ENCODE measurements around the gene NAPEPLD. TPM values are rescaled to one million over a fixed set of nuclear protein-coding genes. Genes with fewer than 3 reads are reported as not detected.
"Not testable (repeated sequence)": the region's sequence is repeated elsewhere in the genome, so short reads cannot be mapped to it uniquely, and the experiment has no call there.

Gene NAPEPLD
- total RNA-seq (10 to 100 TPM; 11.0 to 12.8 (median 11.8) TPM), polyA plus RNA-seq (10 to 100 TPM; 12.1 to 26.8 (median 21.6) TPM)

DNA sequence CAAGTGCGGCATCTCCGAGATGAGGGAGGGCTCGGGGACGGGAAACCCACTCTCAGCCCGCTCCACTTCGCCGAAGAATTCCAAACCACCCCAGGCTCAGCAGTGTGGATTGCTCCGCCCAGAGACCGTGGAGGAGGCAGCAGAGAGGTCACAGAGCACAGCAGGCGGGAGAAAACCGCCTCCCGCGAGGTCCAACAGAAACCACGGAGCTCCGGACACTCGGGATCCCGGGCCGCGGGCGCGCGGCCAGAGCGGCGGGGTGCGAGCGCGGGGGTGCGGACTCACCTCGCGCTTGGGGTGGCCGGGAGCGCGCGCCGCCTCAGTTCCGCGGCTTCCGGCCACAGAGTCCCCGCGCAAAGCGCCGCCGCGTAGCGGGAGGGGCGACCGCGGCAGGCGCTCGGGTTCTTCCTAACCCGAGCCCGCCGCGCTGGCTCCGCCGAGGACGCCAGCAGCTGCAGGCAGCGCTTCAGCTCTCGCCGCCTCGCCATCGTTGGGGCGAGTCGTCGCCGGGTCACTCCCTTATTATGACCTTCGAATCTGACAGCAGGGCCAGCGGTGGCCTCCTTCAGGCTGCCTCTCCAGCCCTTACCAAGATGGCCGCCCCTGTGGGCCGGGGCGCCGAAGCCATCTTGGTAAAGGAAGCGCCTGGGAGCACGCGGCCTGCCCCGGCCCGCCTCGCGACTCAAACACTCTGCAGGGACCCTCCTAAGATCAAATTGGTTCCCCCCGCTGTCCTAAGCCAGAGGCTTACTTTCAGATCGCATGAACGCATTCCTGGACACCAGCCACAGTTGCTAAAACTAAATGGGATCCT is at the start of gene NAPEPLD:
NAPEPLD (minus strand) TSS at position 106 of the 814 bp plus-strand sequence. CDS start 20,323 bp downstream, outside the sequence.
- Histone ChIP-seq H3K4me1 (peaks cover 3 to 30% (median 21%) of the 10 kb centered on the region in 4 donors), H3K27me3 (no peaks in the 10 kb centered on the region), H3K4me3 (peak within 1 kb of the TSS; percentile 66 to 79 (median 72)), H3K27ac (peak within 1 kb of the TSS; percentile 91 to 98 (median 94)), H3K9me3 (no peaks in the 10 kb centered on the region), H3K36me3 (no peaks in the 10 kb centered on the region)
- WGBS, 2 donors, result 1 to 2% methylated on average over 82 of the region's 82 CpGs
- DNase-seq, result peak; percentile 93
- TF ChIP-seq POLR2AphosphoS5 (IDR thresholded peaks at IDR 0.05) (peak in 3 of 4 donors; percentile 34 to 49 (median 36)), EP300 (IDR thresholded peaks at IDR 0.05) (no peak)
- intact Hi-C loops (cut with DNase I), result loop anchor here (1.0 kb wide), 1 partner anchor 75 kb away; the partner anchor contains the start of gene FBXL13

DNA sequence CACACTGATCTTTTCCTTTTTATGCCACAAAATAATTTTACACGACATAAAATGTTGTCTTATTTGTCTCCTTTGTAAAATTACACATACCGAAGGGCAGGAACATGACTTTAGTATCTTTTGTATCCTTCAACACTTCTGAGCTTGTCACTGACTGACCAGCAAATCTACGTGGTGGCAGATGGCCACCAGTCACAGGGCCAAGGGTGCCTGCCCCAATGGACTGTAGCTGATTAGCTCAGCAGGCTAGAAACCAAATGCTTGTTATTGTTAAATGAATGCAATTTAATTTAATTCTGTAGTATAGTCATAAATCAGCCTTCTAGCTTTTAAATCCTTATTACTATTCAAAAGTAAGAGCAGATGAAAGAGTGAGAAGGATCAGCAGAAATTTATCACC is 49.2 kb upstream of the NAPEPLD start:
- H3K9me3 ChIP-seq; H3K27ac ChIP-seq; intact Hi-C loops (cut with DNase I); H3K4me3 ChIP-seq; H3K4me1 ChIP-seq; H3K36me3 ChIP-seq; DNase-seq; H3K27me3 ChIP-seq: not testable (repeated sequence)
- WGBS, 2 donors, result 91 to 92% methylated on average over 3 of the region's 3 CpGs

DNA sequence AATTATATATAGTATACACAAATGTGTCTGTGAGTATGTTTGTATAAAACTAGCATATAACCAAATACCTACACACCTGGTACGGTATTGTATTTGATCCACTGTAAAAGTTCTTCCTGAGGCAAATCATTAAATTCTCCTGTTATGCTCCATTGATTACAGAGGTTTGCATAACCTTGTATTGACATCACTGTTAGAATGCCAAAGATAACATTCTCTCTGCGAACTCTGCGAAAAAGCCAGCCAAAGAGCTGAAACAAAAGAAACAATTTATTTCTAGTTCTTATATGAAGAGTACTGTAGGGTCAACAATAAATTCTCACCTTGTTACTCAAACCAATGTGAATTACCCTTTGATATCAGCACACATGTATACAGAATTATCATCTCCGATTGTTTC is 46.5 kb upstream of the NAPEPLD start:
- H3K4me3 ChIP-seq; intact Hi-C loops (cut with DNase I); H3K27ac ChIP-seq; H3K9me3 ChIP-seq; H3K4me1 ChIP-seq; H3K36me3 ChIP-seq; H3K27me3 ChIP-seq; DNase-seq: not testable (repeated sequence)
- 48 to 83% methylated on average over 4 of the region's 4 CpGs for WGBS, 2 donors

DNA sequence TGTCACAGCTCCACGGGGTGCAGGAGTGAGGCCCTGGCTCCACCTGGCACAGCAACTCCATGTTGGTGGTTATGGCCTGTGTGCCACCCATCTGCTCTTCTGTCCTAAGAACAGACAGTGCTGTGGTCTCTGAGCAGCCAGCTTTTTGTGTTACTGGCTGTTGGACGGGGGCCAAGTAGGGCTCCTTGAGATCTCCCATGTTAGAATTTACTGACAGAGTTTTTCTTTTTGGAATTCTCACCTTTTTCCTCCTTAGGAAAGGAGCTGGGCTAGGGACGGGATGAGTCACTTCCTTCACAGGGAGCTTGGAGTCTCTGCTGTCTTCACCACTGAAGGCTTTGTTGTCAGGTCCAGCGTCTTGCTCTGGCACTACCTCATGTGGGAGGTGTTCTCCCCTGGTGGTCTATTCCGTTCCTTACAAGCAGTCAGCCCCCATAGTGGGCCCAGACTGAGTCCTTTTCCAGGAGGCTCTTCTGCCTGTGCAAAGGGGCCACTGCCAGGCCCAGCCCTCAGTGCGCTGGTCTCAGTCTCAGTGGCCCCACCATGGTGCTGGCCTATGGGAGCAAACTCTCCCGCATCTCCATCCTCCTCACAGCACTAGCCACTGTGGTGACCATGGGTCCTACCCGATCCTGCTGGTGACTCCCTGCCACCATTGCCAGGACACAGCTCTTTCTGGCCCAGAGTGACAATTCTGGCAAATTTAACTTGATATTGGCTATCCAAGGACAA is 23.7 kb upstream of the NAPEPLD start:
- H3K4me1 ChIP-seq; H3K27ac ChIP-seq; H3K4me3 ChIP-seq; H3K27me3 ChIP-seq; DNase-seq; H3K36me3 ChIP-seq; intact Hi-C loops (cut with DNase I); H3K9me3 ChIP-seq: not testable (repeated sequence)
- 87 to 90% methylated on average over 8 of the region's 8 CpGs for WGBS, 2 donors

DNA sequence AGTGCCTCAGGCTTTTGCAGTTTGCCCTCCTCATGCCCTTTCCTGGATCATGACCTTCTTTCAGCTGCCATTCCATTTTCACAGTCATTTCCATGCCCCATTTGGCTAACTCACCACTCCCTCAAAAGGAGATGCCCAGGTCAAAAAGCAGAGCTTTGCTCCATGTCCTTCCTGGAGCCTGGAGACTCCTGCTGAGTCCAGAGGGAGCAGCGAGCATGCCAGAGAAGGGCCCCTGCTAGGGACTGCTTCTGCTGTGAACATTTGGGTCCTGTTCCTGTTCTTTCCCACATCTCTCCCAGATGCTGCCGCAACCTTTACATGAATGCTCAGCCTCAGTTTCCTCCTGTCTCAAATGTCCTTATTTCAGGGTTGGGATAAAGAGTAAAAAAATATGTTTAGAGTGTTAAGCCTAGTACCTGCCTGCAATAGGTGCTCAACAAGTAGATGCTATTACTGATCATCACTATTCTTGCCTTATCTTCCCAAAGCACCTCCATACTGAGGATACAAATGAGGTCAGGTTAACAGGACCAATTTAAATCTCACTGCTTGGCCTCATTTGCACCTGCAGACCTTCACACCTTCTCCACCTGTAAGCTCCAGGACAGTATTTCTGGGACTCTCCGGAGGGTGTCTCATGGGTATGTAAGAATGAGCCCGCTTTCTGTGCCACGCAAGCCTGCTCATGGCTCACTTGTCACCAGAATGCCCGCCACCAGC is 23.0 kb upstream of the NAPEPLD start:
- H3K9me3 ChIP-seq; intact Hi-C loops (cut with DNase I); DNase-seq; H3K4me3 ChIP-seq; H3K36me3 ChIP-seq; H3K4me1 ChIP-seq; H3K27ac ChIP-seq; H3K27me3 ChIP-seq: not testable (repeated sequence)
- WGBS, 2 donors, result 96 to 97% methylated on average over 6 of the region's 6 CpGs

DNA sequence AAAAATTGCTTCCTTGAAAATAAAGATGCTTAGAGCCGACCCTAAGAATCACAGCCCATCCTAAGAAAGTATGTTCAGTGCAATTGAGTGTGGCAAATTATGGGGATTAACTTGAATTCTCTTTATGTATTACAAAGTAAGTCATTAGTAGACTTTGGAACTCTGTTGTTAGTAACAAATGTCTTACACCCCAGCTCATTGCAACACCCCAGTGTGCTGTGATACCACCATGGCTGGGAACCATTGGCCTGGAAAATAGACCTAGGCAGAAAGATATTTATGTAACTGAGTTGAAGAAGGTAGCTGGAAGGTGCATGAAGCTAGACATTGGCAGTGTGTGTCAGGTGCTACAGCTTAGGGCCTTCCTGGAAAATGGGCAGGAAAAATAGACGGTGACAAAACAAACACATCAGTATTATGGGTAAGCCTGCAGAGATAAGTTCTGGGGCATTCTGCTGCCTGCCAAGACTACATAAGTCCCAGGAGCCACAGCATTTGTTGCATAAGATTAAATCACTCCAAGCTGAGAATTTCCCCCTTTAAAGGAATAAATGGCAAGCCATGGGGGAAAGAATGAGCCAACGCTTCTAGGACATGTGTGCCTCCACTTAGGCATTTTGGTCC is 18.1 kb upstream of the NAPEPLD start:
- H3K4me3 ChIP-seq; H3K4me1 ChIP-seq; DNase-seq; H3K36me3 ChIP-seq; H3K27ac ChIP-seq; H3K27me3 ChIP-seq; intact Hi-C loops (cut with DNase I); H3K9me3 ChIP-seq: not testable (repeated sequence)
- WGBS, 2 donors, result 85 to 93% methylated on average over 3 of the region's 3 CpGs

DNA sequence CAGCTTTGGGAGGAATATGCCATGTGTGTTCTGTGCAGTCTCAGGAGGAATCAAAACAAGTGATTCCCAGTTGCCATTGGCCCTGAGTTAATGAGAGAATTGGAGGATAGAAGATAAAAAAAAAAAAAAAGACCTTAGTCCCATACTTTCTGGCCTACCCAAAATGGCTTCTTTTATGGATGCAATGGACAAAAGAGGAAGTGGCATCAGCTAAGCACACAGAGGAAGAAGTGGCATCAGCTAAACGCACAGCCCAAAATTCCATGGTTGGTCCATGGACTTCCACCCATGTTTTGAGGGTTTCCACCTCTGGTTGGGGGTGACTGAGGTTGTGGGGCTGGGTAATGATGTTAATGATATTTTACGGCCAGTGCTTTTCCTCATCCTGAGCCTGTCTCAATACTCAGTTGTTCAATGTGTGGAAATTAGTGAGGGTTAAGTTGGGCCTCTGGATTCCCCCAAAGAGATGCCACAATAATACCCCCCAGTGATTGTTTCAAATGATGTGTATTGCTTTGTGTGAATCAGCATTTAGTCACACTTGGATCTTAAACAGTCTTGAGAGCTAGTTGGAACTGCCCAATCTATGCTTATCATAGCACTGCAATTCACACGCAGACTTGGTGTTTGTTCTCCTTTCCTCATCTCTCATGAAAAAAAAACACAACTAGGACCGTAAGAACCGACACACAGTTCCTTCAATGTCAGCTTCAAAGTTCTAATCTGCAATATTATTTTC is 14.4 kb upstream of the NAPEPLD start:
- H3K36me3 ChIP-seq; DNase-seq; intact Hi-C loops (cut with DNase I); H3K4me3 ChIP-seq; H3K9me3 ChIP-seq; H3K4me1 ChIP-seq; H3K27me3 ChIP-seq; H3K27ac ChIP-seq: not testable (repeated sequence)
- 94% methylated on average over 5 of the region's 5 CpGs for WGBS, 2 donors

DNA sequence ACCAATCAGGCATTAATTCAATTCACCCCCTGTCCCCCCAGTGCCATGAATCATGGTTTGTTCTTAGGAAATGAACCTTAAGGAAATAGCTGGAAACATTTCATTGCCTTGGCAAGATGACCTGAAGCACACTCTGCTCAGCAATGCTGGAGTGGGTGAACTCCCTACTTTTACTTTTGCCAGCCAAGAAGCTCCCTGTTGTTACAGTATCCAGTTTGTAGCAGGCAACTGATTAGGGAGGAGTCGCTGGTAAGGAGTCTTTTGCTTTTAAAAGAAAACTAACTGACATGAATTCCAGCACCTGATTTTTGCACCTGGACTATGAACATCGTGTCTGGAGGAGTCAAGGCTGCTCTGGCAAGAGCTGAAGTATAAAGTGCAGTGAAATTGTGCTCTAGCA is 13.7 kb upstream of the NAPEPLD start:
- DNase-seq; H3K4me1 ChIP-seq; intact Hi-C loops (cut with DNase I); H3K27me3 ChIP-seq; H3K9me3 ChIP-seq; H3K27ac ChIP-seq; H3K36me3 ChIP-seq; H3K4me3 ChIP-seq: not testable (repeated sequence)
- WGBS, 2 donors, result 30 to 71% methylated on average over 2 of the region's 2 CpGs

DNA sequence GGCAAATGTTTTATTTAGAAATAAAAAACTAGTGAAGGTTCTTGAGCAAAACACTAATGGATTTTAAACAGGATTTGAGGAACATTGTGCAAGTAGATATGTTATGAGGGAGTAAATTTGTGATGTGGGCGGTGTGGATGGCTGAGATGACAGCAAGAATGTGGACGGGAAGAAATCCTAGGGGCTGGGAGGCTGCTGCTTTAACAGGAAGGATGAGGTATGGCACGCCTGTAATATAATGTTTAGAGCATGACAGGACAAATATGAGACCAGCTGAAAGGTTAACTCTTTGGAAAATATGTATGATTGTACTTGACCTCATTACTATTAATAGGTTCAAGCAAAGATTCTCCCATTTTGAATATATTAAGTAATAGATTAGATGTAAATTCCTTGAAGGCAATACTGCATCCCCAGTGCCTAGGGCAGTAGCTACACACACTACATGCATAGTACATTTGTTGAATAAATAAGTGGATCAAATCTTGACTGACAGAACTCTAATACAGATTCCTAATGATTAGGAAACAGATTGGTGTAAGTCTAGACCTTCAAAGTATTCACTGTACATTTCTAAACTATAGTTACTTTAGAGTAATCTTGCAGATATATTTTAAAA is 13.2 kb upstream of the NAPEPLD start:
- H3K9me3 ChIP-seq; H3K36me3 ChIP-seq; H3K4me1 ChIP-seq; DNase-seq; intact Hi-C loops (cut with DNase I); H3K4me3 ChIP-seq; H3K27ac ChIP-seq; H3K27me3 ChIP-seq: not testable (repeated sequence)
- 72 to 86% methylated on average over 3 of the region's 3 CpGs for WGBS, 2 donors

DNA sequence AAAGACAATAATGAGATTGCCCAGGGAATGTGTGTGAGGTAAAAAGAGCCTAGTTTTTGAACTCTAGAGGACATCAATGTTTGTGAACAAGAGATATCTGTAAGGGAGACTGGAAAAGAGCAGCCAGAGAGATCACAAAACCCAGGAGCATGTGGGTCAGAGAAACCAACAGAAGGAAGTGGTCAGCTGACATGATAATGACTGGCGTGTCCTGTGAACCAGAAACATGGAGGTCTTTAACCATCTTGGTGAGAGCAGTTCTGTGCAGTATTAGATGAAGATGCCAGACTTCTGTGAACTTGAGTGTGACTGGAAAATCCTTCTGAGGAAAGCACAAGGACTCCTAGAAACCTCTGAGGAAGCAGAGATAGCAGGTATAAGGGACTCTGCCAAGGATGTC is 10.2 kb upstream of the NAPEPLD start:
- intact Hi-C loops (cut with DNase I); DNase-seq; H3K4me1 ChIP-seq; H3K27me3 ChIP-seq; H3K27ac ChIP-seq; H3K9me3 ChIP-seq; H3K4me3 ChIP-seq; H3K36me3 ChIP-seq: not testable (repeated sequence)
- 78 to 84% methylated on average over 1 of the region's 1 CpG for WGBS, 2 donors

Data from sigmoid colon (tissue), 7 donors.